Measurements from ENCODE around the gene CLEC2A. TPM values are rescaled to one million over a fixed set of nuclear protein-coding genes. Genes with fewer than 3 reads are reported as not detected.
"Not testable (repeated sequence)": the region's sequence is repeated elsewhere in the genome, so short reads cannot be mapped to it uniquely, and the experiment has no call there.

Gene CLEC2A
- total RNA-seq, 1 experiment from 2014 or later, result not detected

DNA sequence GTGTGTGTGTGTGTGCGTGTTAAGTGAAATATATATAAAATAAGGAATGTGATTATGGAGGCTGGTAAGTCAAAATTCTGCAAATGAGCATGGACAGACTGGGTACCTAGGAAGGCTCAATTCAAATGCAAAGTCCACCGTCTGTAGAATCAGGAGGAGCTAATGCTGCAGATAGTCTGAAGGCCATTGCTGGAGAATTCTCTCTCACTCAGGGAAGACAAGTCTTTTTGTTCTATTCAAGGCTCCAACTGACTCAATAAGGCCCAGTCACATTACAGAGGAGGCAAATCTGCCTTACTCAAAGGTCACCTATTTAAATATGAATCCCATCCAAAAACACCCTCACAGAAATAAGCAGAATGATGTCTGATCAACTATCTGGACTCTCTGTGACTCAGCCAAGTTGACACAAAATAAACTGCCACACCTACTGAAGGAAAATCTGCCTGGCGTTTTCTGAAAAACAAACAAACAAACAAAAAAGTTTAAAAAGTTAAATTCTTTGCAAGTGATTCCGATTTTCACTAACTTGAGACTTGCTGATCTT, 51.6 kb downstream of the CLEC2A start:
- no peak for DNase-seq (ENCODE audit: low read depth, low spot score)
- no peaks in the 10 kb centered on the region for H3K9me3 ChIP-seq (ENCODE audit: control insufficient read depth in 1 of 2, insufficient read depth in 1 of 2, low read depth in 1 of 2, low read length in 2 of 2)
- no peak overlapping the region for H3K4me3 ChIP-seq (replicated peaks in 1 of 2; ENCODE audit: low read depth in 1 of 2, low read length in 2 of 2)
- no peaks in the 10 kb centered on the region; the same call in 1 of the 2 replicates for H4K20me1 ChIP-seq (ENCODE audit: insufficient read depth)
- ATAC-seq, result no peak
- H2AFZ ChIP-seq (ENCODE audit: low read depth, low read length, poor library complexity, severe bottlenecking), result no peak overlapping the region
- no peaks in the 10 kb centered on the region for H3K79me2 ChIP-seq (ENCODE audit: insufficient read depth, low read length)
- H3K4me1 ChIP-seq (ENCODE audit: control insufficient read depth in 1 of 2, insufficient read depth in 2 of 2, low read length in 2 of 2), result no peaks in the 10 kb centered on the region
- ChIA-PET RAD21 (ENCODE audit: low non-redundant PET in 1 of 2, low total read pairs in 2 of 2, uncharacterized antibody in 2 of 2, unreplicated experiment in 2 of 2) (no interaction called here), POLR2A (no interaction called here), CTCF (no interaction called here)
- peaks cover 32% of the 10 kb centered on the region for H3K27me3 ChIP-seq (ENCODE audit: insufficient read depth, low read length)
- no peaks in the 10 kb centered on the region for H3K9me2 ChIP-seq (ENCODE audit: insufficient read depth)
- H3K4me2 ChIP-seq (ENCODE audit: low read length), result no peak overlapping the region
- no peak overlapping the region for H3K9ac ChIP-seq (ENCODE audit: low read length)
- H3K36me3 ChIP-seq (ENCODE audit: control insufficient read depth in 1 of 2, insufficient read depth in 2 of 2, low read length in 2 of 2), result no peaks in the 10 kb centered on the region
- no peak overlapping the region for H3K27ac ChIP-seq (ENCODE audit: low read depth, low read length)
- no TSS peak for BruUV-seq (replicated peaks)
- no peak for TF ChIP-seq SIN3A (IDR thresholded peaks at IDR 0.05; ENCODE audit: low read depth)
- no peak for TF ChIP-seq TCF7L2 (IDR thresholded peaks at IDR 0.05; ENCODE audit: borderline replicate concordance, extremely low read depth, insufficient read depth, insufficient read length)
- TF ChIP-seq FOSL1 (IDR thresholded peaks at IDR 0.05; ENCODE audit: low read depth), result no peak
- TF ChIP-seq EZH2 (IDR thresholded peaks at IDR 0.05), result no peak
- TF ChIP-seq JUND (IDR thresholded peaks at IDR 0.05), result no peak
- intact Hi-C loops (cut with micrococcal nuclease), result no loop called here

DNA sequence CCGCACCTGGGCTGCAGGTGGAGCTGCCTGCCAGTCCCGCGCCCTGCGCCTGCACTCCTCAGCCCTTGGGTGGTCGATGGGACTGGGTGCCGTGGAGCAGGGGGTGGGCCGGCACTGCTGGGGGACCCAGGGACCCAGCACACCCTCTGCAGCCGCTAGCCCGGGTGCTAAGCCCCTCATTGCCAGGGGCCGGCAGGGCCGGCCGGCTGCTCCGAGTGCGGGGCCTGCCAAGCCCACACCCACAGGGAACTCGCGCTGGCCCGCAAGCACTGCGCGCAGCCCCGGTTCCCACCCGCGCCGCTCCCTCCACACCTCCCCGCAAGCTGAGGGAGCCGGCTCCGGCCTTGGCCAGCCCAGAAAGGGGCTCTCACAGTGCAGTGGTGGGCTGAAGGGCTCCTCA, 56.0 kb downstream of the CLEC2A start:
- CTCF ChIA-PET; DNase-seq (ENCODE audit: low read depth, low spot score); H3K4me3 ChIP-seq (replicated peaks in 1 of 2; ENCODE audit: low read depth in 1 of 2, low read length in 2 of 2); POLR2A ChIA-PET; H3K79me2 ChIP-seq (ENCODE audit: insufficient read depth, low read length); H2AFZ ChIP-seq (ENCODE audit: low read depth, low read length, poor library complexity, severe bottlenecking); H4K20me1 ChIP-seq (ENCODE audit: insufficient read depth); BruUV-seq (replicated peaks); RAD21 ChIA-PET (ENCODE audit: low non-redundant PET in 1 of 2, low total read pairs in 2 of 2, uncharacterized antibody in 2 of 2, unreplicated experiment in 2 of 2); H3K27ac ChIP-seq (ENCODE audit: low read depth, low read length); H3K36me3 ChIP-seq (ENCODE audit: control insufficient read depth in 1 of 2, insufficient read depth in 2 of 2, low read length in 2 of 2); H3K4me2 ChIP-seq (ENCODE audit: low read length); H3K9me2 ChIP-seq (ENCODE audit: insufficient read depth); H3K4me1 ChIP-seq (ENCODE audit: control insufficient read depth in 1 of 2, insufficient read depth in 2 of 2, low read length in 2 of 2); ATAC-seq; H3K9ac ChIP-seq (ENCODE audit: low read length); H3K9me3 ChIP-seq (ENCODE audit: control insufficient read depth in 1 of 2, insufficient read depth in 1 of 2, low read depth in 1 of 2, low read length in 2 of 2); intact Hi-C loops (cut with micrococcal nuclease): not testable (repeated sequence)
- H3K27me3 ChIP-seq (ENCODE audit: insufficient read depth, low read length), result peaks cover 41% of the 10 kb centered on the region
